ENCODE results near the gene S100A5. TPM values are rescaled to one million over a fixed set of nuclear protein-coding genes. Genes with fewer than 3 reads are reported as not detected.
A peak's percentile ranks its signal among the peaks of the same experiment; 100 is the strongest.

S100A5 gene
- total RNA-seq, 1 experiment from 2014 or later = not detected

GRCh38 chr1:153494976-153495535 lies 45.7 kb downstream of the S100A5 start:
- Histone ChIP-seq H2AK5ac (ENCODE audit: insufficient read length, low read length) (no peak overlapping the region), H2BK15ac (ENCODE audit: low read depth, low read length) (no peak overlapping the region), H3T11ph (ENCODE audit: low read length) (no peak overlapping the region), H3K56ac (ENCODE audit: insufficient read length, low read depth, low read length) (no peak overlapping the region), H3K9me3 (ENCODE audit: control insufficient read depth, low read depth, low read length) (no peaks in the 10 kb centered on the region), H4K5ac (ENCODE audit: insufficient read length, low read depth, low read length) (no peak overlapping the region), H3K79me1 (ENCODE audit: insufficient read depth, low read depth, low read length, poor library complexity, severe bottlenecking) (no peaks in the 10 kb centered on the region), H3K9ac (ENCODE audit: extremely low read depth, insufficient read length, low read length) (no peak overlapping the region), H3K4ac (ENCODE audit: low read depth, low read length) (no peak overlapping the region), H2AFZ (ENCODE audit: low read length) (peak overlapping the region; percentile 50), H3K79me2 (ENCODE audit: insufficient read depth, low read length) (no peaks in the 10 kb centered on the region), H2BK120ac (ENCODE audit: low read depth, low read length, poor library complexity, severe bottlenecking) (no peak overlapping the region), H4K91ac (ENCODE audit: insufficient read length, low read depth, low read length) (no peak overlapping the region), H3K4me1 (ENCODE audit: insufficient read depth, low read length) (no peaks in the 10 kb centered on the region; the same call in 1 of the 2 replicates), H2BK12ac (ENCODE audit: insufficient read length, low read depth, low read length) (no peak overlapping the region), H2BK20ac (ENCODE audit: low read depth, low read length, poor library complexity, severe bottlenecking) (no peak overlapping the region), H3K23ac (ENCODE audit: insufficient read length, low read depth, low read length) (no peak overlapping the region), H3K4me2 (ENCODE audit: insufficient read depth, insufficient read length, low read length) (no peak overlapping the region), H2BK5ac (ENCODE audit: insufficient read length, low read length) (no peak overlapping the region), H3K14ac (ENCODE audit: insufficient read depth, low read length) (no peak overlapping the region), H3K23me2 (ENCODE audit: insufficient read length, low read depth, low read length, poor library complexity, severe bottlenecking) (no peaks in the 10 kb centered on the region), H3K27me3 (ENCODE audit: insufficient read depth, low read length) (no peaks in the 10 kb centered on the region), H4K20me1 (ENCODE audit: control insufficient read depth, insufficient read depth, insufficient read length) (no peaks in the 10 kb centered on the region), H4K8ac (replicated peaks; ENCODE audit: insufficient read length, low read depth, low read length) (no peak overlapping the region), H3K27ac (ENCODE audit: insufficient read length, low read depth, low read length) (no peak overlapping the region), H3K18ac (ENCODE audit: insufficient read length, low read depth, low read length) (no peak overlapping the region)
- no peaks in the 10 kb centered on the region; a peak in 1 of 5 replicates for H3K9me3 Mint-ChIP-seq
- no peak overlapping the region; a peak in 1 of 5 replicates for H3K4me3 Mint-ChIP-seq
- TF ChIP-seq CTCF (conservative IDR thresholded peaks at IDR 0.05) = peak; percentile 96
- H3K27ac Mint-ChIP-seq = peak overlapping the region in 2 of 3 experiments; percentile 52 to 56; a peak in 3 of 7 replicates
- DNase-seq = peak; percentile 95
- H3K27me3 Mint-ChIP-seq (ENCODE audit: low read depth) = peaks cover 3% of the 10 kb centered on the region
- no peaks in the 10 kb centered on the region for H3K36me3 Mint-ChIP-seq (ENCODE audit: insufficient read depth in 1 of 3, low read depth in 3 of 3)
- WGBS (ENCODE audit: extremely low coverage, insufficient read length, low lambda C conversion rate) = no CpG with 5 or more reads among the region's 6 CpGs
- peaks cover 11 to 23% of the 10 kb centered on the region in 2 experiments for H3K4me1 Mint-ChIP-seq
